NCI-H524 (cell line): Measurements from ENCODE around the gene PFDN1.

Source experiments
- DNase-seq, 2 experiments: peaks; one replicate each; lab custom pipeline; 2025; lab: John Stamatoyannopoulos, UW

The PFDN1 gene

DNA sequence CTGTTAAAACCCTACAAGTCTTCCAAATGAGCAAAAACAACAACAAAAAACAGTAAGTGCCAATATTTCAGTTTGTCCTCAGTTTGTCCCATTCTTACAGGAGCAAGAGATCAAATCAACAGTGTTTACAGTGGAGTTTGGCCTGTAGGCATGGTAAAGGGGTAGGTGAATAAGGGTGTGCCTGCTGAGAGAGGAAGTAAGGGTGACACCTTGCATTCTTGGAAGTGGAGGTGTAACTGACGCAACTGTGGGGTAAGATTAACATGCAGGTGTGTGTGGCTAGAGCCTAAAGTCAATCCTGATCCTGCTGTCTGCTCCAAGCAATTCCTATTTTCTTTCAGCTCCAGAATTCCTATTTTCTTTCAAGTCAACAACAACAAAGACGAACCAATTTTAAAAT, 43.4 kb downstream of the PFDN1 start:
- DNase-seq: no peak

DNA sequence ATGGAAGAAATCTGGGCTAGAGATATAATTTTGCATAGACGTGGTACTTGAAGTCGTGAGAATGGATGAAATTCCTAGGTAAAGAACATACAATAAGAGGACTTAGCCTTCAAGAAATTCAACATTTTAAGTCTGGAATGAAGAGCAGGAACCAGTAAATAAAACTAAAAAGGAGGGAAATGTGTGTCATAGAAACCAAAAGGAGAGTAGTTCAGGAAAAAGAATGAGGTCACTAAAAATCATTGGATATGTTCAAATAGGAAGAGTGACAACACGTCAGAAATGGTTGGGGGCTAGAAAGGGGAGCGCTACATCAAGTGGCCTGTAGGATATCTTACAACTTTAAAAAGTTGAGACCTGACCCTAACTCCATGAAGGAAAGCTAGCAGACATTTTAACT, 44.0 kb downstream of the PFDN1 start:
- DNase-seq: no peak

DNA sequence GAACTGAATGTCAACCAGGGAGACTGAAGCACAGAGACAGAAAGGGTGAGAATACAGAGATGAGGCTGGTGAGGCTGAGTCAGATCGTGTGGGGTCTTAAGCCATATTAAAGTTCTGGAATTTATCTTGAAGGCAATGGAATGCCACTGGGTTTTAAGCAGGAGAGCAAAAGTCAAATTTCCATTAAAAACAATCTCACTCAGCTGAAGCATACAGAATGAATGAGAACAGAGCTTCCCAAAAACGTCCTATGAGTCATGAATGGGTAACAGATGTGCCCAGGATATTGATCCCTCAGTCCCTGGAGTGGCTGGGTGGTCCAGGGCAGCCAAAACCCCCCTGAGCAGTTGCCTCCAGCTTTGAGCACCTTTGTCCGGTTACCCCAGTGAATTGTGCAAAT, 44.9 kb downstream of the PFDN1 start:
- DNase-seq: no peak

DNA sequence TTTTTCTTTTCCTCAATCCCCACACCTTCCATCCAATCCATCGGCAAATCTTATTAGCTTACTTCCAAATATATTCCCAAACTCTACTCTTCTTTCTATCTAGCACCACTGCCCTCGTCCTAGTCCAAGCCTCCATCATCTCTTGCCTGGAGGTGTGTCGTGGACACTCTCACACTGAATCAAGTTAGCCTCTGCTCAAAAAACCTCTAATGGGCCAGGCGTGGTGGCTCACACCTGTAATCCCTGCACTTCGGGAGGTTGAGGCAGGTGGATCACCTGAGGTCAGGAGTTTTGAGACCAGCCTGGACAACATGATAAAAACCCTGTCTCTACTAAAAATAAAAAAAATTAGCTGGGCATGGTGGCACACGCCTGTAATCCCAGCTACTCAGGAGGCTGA, 46.2 kb downstream of the PFDN1 start:
- DNase-seq: no peak

- no peak for DNase-seq
Measured at GRCh38 chr5:140255460-140256157, 47.3 kb downstream of the PFDN1 start.

DNA sequence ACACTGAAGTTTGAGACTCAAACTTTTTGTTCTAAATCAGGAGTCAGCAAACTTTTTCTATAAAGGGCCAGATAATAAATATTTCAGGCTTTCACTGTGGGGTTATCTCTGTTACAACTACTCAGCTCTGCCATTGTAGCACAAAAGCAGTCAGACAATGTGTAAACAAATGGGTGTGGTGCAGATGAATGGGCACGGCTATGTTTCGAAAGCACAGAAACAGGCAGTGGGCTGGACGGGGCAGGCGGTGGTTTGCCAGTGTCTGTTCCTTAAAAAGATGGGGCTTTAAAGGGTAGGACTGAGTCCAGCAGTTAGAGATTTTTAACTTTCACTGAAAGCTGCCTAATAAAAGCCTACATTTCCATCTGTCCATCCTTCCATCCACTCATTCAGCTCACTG, 48.9 kb downstream of the PFDN1 start:
- DNase-seq: no peak

GRCh38 chr5:140252470-140253126, 50.3 kb downstream of the PFDN1 start:
- no peak for DNase-seq

DNA sequence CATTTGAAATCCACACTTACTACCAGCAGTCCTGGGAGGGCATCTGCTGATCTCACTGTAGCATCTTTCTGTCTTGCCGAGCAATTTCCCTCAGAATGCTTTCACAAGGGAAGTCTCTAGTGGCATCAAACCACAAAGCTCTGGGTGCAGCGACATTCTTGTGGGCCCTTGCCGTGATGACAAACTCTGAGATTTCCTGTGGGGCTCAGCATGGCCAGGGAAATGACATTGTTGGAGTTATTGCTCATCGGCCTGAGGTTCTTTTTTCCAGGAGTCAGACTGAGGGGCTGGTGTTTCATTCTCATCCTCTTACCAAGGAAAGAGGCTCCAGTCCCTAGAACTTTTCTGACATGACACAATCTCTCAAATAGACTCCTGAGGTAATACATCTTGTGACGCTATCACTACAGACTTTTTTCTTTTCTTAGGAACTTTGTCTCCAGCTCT, 51.4 kb downstream of the PFDN1 start:
- no peak for DNase-seq

DNA sequence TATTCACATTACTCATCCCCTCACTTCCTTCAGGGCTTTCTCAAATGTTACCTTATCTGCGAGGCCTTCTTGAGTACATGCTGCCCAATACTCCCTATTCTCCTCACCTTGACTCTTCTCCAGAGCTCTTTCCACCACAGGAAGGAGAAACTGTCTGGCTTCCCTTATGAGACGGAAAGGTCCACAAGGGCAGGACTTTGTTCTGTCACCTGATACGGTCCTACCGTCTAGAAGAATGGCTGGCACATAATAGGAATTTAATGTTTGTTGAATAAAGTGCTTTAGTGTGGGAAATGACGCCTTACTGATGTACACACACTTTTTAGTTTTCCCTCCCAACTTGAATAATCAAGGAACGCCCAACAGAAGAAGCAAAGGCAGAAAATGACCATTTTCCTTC, 52.5 kb downstream of the PFDN1 start:
- DNase-seq: no peak

- no peak for DNase-seq
Measured at GRCh38 chr5:140249536-140249935, 53.4 kb downstream of the PFDN1 start.

DNA sequence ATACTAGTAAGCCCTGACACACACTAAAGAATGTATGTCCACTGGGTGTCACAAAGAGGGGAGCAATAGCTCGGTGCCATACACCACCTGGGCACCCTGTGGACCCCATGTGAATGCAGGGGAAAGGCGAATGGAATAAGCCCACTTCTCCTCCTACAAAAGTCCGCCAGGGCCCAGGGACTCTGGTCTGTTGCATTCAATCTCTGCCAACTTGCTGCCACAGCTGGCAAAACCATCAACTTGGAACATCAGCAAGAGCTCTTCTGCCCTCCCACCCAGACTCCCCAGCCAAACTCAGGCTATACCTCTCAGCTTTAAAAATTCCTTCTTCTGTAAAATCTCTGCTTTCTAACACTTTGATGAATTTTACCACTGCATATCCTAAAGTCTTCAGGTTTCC, 54.5 kb downstream of the PFDN1 start:
- DNase-seq: no peak

DNA sequence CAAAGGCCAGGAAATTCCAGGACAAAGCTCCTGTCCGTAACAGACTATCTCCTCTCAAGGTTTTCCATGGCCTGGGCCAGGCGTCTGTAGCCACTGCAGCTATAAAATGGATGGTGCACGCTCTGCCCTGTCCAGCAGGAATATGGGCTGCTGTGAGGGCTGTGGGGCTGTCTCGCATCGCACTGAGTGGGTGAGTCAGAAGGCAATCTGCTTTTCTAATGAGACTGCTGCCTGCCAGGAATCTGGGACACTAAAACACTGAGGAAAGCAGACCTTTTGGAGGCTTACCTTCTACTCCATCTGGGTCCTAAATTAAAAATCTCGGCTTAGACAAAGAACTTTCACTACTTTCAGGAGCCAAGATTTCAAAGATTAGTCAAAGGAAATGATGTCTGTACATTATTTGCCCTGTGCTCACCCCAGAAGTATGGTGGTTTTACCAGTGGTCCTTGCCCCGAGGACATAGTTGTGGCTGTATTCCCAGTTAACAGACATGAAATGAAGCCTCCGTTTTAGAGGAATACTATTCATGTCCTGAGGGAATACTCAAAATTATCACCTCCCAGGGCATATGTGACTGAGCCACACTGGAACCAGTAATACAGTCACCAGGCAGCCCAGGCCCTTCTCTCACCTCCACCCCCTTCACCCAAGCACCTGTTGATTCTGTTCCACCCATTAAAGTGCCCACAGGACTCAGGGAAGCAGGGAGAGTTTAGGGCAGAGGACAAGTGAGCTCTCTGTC, 56.4 kb downstream of the PFDN1 start:
- DNase-seq: no peak

DNA sequence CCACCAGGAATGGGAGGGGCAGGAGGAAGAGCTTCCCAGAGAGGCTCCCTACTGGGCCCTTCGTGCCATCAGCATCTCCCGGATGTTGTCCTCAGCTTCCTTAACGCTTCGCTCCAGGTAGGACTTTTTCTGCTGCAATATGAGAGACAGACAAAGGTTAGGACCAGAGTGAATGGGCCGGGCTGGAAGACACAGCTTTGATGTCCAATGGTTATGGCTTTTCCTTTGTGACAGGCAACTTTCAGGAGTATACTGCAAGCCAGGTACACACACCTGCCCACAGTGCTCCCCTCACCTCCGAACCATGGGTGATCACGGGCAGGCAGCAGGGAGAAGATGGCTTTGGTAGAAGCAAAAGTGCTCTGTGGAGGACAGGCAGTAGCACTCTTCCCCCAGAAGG, 57.0 kb downstream of the PFDN1 start:
- no peak for DNase-seq

DNA sequence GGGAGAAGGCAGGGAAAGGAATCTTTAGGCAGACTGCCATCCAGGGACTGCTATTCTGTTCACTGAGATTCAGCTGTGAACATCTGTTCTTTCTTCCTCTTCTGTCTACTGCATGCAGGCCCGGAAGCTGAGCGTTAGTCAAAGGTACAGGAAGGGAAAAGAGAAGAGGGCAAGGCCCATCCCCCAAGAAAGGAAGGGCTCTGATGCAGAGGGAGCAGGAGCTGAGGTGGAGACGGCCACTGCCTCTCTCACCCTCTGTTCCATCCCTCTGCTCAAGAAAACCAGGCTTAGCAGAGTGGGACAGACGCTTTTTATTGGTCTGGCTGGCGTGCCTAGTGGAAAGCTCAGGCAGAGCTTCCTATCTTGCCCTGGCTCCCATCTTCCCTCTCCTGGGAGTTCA, 57.6 kb downstream of the PFDN1 start:
- no peak for DNase-seq

- DNase-seq: peak; percentile 48 to 80
Measured at GRCh38 chr5:140244525-140245025, 58.3 kb downstream of the PFDN1 start.

DNA sequence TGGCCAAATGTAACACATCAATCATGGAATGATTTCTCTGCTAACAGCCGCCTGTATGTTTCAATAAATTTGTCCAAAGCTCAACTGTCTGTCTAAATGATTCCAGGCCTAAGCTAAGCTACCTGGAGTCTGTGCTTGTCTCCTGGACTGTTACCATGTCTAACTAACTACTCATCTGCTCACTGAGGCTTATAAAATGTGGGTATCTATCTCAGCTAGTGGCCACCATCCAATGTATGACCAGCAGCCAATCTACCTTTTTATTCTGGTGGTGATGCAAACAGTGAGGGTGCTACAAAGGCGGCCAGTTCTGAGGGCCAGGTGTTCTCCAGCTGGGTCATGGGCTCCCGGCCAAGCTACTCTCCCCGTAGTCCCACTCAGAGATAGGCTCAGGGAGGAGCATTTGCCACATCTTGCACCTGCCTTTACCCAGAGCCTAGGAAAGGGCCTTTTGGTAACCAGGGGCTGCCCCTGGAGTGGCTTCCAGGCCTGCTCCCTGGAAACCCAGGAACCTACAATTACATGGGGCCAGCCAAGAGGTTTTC, 59.1 kb downstream of the PFDN1 start:
- no peak for DNase-seq

- DNase-seq: no peak
Measured at GRCh38 chr5:140242890-140243585, 59.9 kb downstream of the PFDN1 start.

GRCh38 chr5:140242099-140242498, 60.8 kb downstream of the PFDN1 start:
- DNase-seq: no peak

DNA sequence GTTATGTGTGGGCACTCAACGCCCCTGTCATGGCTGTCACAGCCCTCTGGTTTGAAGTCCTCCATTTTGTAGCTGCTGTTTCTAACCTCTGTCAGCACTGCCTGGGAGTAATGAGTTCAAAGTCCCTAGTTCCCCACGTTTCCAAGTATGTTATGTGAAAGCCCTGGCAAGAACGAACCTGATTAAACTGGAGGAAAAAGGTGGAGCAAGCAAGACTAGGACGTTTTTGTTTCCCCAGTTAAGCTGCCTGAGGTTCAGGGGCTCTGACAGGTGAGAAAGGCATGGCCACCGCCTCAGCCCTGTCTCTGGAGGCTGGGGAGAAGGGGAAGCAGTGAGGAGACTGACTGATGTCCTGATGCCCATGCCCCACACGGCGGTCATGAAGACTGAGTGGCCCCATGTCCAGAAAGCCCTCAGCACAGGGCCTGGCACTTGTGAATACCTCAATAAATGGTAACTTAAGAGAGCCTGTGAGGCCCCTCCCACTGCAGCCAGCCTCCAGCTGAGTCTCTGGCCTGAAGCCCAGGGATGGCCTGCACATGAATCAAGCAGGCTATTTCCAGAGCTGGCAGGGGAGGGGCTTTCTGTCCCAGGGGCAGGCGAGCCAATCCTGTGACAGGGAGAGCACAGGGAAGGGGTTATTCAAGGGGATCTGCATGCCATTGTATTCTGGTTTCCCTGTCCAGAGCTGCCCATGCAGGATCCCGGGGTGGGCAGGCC, 61.8 kb downstream of the PFDN1 start:
- DNase-seq: peak in 1 of 2 experiments; percentile 15

DNA sequence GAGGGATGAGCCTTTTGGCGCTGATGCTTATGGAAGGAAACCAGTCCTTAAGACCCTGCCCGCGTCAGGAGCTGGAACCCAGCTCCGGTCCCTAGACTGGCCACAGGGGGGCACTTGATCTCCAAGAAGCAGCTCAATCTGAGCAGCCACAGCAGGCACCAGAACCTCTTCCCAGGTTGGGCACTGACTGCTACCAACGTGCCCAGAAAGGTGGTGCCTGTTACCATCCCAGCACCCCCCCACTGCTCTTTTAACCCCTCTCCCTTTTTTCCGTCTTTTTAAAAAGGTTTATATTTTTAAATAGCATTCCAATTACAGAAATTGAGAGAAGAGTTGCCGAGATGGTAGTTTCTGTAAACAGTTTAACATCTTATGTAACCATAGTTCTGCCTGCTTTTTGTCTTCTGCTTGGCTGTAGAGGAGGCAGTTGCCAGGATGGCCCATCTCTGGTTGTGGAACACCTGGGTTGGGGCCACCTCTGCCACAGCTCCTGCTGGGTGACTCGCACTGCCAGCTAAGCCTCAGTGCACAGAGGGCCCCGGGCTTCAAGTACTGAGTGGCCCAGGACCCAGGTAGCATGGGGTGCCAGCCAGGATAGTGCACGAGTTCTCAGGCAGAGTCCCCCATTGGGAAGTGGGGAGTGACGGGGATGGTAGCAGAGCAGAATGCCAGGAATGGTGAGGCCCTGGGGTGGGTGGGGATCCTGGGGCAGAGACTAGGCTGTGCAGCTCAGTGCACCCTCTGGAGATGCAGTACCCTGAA, 62.8 kb downstream of the PFDN1 start:
- peak; percentile 21 to 58 for DNase-seq

- no peak for DNase-seq
Measured at GRCh38 chr5:140239461-140239860, 63.4 kb downstream of the PFDN1 start.
